Prostate gland (tissue), 2 donors: ENCODE measurements around the gene ZP1.

Experiments used
- CTCF ChIP-seq, 4 experiments: fragments of 200-600 bp in 2 of 4; fragments of 450-650 bp in 2 of 4; sonication (generic) in 2 of 4; IDR thresholded peaks; 1 replicate in 3 of 4; 2 replicates in 1 of 4; pipeline ENCODE4 v1.5.1; 2016 to 2019; ENCODE audit warnings: antibody characterized with exemption in 4 of 4, mild to moderate bottlenecking in 2 of 4, moderate library complexity in 2 of 4
- POLR2AphosphoS5 ChIP-seq: sonication (generic); formaldehyde crosslinking; IDR thresholded peaks from one replicate; pipeline ENCODE4 v1.6.1; 2017; ENCODE audit warnings: antibody characterized with exemption

- TF ChIP-seq POLR2AphosphoS5 (no peak), CTCF (IDR thresholded peaks at IDR 0.05) (no peak)
These were observed 14.1 kb upstream of the ZP1 start for GRCh38 chr11:60852982-60853950.
